Esophagus muscularis mucosa (tissue), 4 donors: Measurements from ENCODE around the gene COL8A2.

ENCODE experiments used
- CTCF ChIP-seq, 3 experiments: fragments of 200-600 bp in 2 of 3; fragments of 450-650 bp in 1 of 3; sonication (generic) in 2 of 3; IDR thresholded peaks; one replicate each; pipeline ENCODE4 v1.5.1; 2017 to 2019; ENCODE audit warnings: antibody characterized with exemption in 3 of 3, mild to moderate bottlenecking in 2 of 3, moderate library complexity in 1 of 3
- EP300 ChIP-seq: sonication (generic); formaldehyde crosslinking; IDR thresholded peaks from one replicate; pipeline ENCODE4 v1.6.1; 2017; ENCODE audit warnings: antibody characterized with exemption
- POLR2A ChIP-seq: fragments of 450-650 bp; IDR thresholded peaks from one replicate; pipeline ENCODE4 v1.6.1; 2017; ENCODE audit warnings: antibody characterized with exemption, moderate library complexity, mild to moderate bottlenecking, low read depth
- POLR2AphosphoS5 ChIP-seq, 2 donors: sonication (generic); formaldehyde crosslinking; IDR thresholded peaks; one replicate each; pipeline ENCODE4 v1.6.1; 2017; ENCODE audit warnings: antibody characterized with exemption in 2 of 2

GRCh38 chr1:36124404-36125128 lies 456 bp downstream of the COL8A2 start:
- TF ChIP-seq CTCF (IDR thresholded peaks at IDR 0.05) (no peak), POLR2AphosphoS5 (IDR thresholded peaks at IDR 0.05) (no peak), POLR2A (no peak), EP300 (no peak)
